T-helper 1 cell treated with Interleukin-12 subunit alpha and Interleukin-12 subunit beta and Interleukin-4 antibody, amounts not matched to agents 30 μg/mL and 1 μg/mL, for 36 hours (primary cell): ENCODE results near the gene HSPA1L.
"Not testable (repeated sequence)": the region's sequence is repeated elsewhere in the genome, so short reads cannot be mapped to it uniquely, and the experiment has no call there.

ENCODE experiments used
- H3K27ac Mint-ChIP-seq: one replicate; pipeline ENCODE4 v1.8.0; 2021; ENCODE audit warnings: mild to moderate bottlenecking, mixed read lengths
- H3K27me3 Mint-ChIP-seq: one replicate; pipeline ENCODE4 v1.8.0; 2021; ENCODE audit warnings: low read depth, mixed read lengths
- H3K36me3 Mint-ChIP-seq: one replicate; pipeline ENCODE4 v1.8.0; 2021; ENCODE audit warnings: low read depth, mixed read lengths
- H3K4me1 Mint-ChIP-seq: one replicate; pipeline ENCODE4 v1.8.0; 2021; ENCODE audit warnings: low read depth, mixed read lengths
- H3K4me3 Mint-ChIP-seq: one replicate; pipeline ENCODE4 v1.8.0; 2021; ENCODE audit warnings: mild to moderate bottlenecking, moderate library complexity, mixed read lengths
- H3K9me3 Mint-ChIP-seq: one replicate; pipeline ENCODE4 v1.8.0; 2021; ENCODE audit warnings: mixed read lengths

HSPA1L gene

DNA sequence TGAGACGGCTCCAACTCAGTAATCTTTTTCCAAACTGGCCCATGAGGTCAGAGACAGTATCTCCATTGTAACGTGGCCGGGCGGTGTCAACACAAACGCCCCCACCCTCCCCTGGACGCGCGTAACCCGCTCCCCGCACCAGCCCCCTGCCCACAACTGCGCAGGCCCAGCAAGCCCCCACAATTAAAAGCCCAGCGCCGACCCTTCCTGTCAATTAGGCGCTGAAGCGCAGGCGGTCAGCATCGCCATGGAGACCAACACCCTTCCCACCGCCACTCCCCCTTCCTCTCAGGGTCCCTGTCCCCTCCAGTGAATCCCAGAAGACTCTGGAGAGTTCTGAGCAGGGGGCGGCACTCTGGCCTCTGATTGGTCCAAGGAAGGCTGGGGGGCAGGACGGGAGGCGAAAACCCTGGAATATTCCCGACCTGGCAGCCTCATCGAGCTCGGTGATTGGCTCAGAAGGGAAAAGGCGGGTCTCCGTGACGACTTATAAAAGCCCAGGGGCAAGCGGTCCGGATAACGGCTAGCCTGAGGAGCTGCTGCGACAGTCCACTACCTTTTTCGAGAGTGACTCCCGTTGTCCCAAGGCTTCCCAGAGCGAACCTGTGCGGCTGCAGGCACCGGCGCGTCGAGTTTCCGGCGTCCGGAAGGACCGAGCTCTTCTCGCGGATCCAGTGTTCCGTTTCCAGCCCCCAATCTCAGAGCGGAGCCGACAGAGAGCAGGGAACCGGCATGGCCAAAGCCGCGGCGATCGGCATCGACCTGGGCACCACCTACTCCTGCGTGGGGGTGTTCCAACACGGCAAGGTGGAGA, at the start of gene HSPA1L, which contains the start of gene HSPA1A:
Gene HSPA1L, minus strand, starts transcription at position 259 of the 814 bp plus-strand sequence. CDS start 3,311 bp downstream, outside the sequence.
Gene HSPA1A, plus strand, starts transcription at position 519 of the 814 bp plus-strand sequence. Its CDS starts 214 bp downstream, at position 733.
- Mint-ChIP-seq H3K4me1 (peaks cover 38% of the 10 kb centered on the region), H3K9me3 (no peaks in the 10 kb centered on the region), H3K27me3 (no peaks in the 10 kb centered on the region), H3K36me3 (peaks cover 27% of the 10 kb centered on the region), H3K27ac (peak within 1 kb of the TSS; percentile 88), H3K4me3 (peak within 1 kb of the TSS; percentile 90)

GRCh38 chr6:31864818-31865204, 49.7 kb upstream of the HSPA1L start:
- no peaks in the 10 kb centered on the region for H3K27me3 Mint-ChIP-seq
- H3K4me3 Mint-ChIP-seq, result no peak overlapping the region
- H3K27ac Mint-ChIP-seq, result no peak overlapping the region
- H3K4me1 Mint-ChIP-seq, result peaks cover 20% of the 10 kb centered on the region
- no peaks in the 10 kb centered on the region for H3K9me3 Mint-ChIP-seq
- H3K36me3 Mint-ChIP-seq, result peaks cover 7% of the 10 kb centered on the region

DNA sequence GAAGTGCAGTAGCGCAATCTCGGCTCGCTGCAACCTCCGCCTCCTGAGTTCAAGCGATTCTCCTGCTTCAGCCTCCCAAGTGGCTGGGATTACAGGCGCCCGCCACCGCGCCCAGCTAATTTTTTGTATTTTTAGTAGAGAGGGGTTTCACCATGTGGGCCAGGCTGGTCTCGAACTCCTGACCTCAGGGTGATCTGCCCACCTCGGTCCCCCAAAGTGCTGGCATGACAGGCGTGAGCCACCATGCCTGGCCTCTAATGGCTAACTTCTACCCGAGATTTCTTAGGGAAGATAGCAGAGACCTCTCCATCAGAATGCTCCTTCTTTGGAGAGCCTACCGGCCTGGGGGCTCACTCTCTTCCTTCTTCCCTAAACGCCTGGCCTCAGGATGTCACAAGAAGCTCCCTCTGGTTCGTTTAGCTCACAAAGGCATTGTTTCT, 49.1 kb upstream of the HSPA1L start:
- not testable (repeated sequence) for H3K9me3 Mint-ChIP-seq, H3K27me3 Mint-ChIP-seq
- peaks cover 20% of the 10 kb centered on the region for H3K4me1 Mint-ChIP-seq
- H3K4me3 Mint-ChIP-seq, result peak overlapping the region; percentile 98
- H3K36me3 Mint-ChIP-seq, result peaks cover 12% of the 10 kb centered on the region
- H3K27ac Mint-ChIP-seq, result peak overlapping the region; percentile 91

- Mint-ChIP-seq H3K4me3 (peak within 1 kb of the TSS; percentile 98), H3K36me3 (peaks cover 14% of the 10 kb centered on the region), H3K4me1 (peaks cover 20% of the 10 kb centered on the region), H3K27ac (peak within 1 kb of the TSS; percentile 91), H3K9me3 (no peaks in the 10 kb centered on the region), H3K27me3 (no peaks in the 10 kb centered on the region)
Observed at GRCh38 chr6:31862344-31863235, 47.5 kb upstream of the HSPA1L start, which contains the start of gene NEU1. TSS of gene NEU1 (minus strand) at chr6:31862821. CDS start at chr6:31862776, 45 bp downstream.

DNA sequence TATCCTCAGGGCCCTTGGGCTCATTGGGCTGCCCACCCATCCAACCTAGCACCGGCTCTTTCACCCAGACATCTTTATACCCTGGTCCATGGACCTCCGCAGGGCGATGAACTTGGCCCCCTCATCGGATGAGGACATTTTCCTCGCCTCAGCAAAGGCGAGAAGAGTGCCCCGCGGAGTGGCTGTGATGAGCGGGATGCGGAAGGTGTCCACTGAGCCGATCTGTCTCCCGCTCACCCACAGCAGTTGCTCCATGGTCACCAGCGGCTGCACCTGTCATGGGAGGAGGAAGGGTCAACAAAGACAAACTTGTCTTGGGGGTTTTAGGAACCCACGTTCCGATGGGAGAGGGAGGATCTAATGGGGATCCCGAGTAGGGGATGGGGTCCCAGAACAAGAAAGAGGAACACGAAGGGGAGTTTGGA, 46.8 kb upstream of the HSPA1L start:
- peaks cover 18% of the 10 kb centered on the region for H3K36me3 Mint-ChIP-seq
- no peaks in the 10 kb centered on the region for H3K27me3 Mint-ChIP-seq
- H3K9me3 Mint-ChIP-seq, result no peaks in the 10 kb centered on the region
- H3K27ac Mint-ChIP-seq, result peak overlapping the region; percentile 91
- H3K4me1 Mint-ChIP-seq, result peaks cover 20% of the 10 kb centered on the region
- peak overlapping the region; percentile 98 for H3K4me3 Mint-ChIP-seq

DNA sequence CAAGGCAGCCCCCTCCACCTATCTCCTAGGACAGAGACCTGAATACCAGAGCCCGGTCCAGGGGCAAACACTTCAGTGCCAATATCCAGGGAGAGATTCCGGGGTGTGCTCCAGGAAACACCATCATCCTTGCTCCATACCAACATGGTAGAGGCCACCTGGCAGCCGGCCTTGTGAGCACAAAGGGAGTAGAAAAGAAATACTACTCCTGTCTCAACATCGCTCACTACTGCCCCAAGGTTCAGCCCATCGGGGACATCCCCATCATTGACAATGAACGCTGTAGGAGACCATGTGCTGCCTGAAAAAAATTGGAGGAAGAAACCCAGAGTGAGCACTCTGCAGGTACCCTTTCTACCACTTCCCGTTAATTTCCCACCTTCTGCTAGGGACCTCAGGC, 46.1 kb upstream of the HSPA1L start:
- H3K27ac Mint-ChIP-seq, result peak overlapping the region; percentile 91
- H3K27me3 Mint-ChIP-seq, result no peaks in the 10 kb centered on the region
- peak overlapping the region; percentile 98 for H3K4me3 Mint-ChIP-seq
- H3K4me1 Mint-ChIP-seq, result peaks cover 20% of the 10 kb centered on the region
- peaks cover 20% of the 10 kb centered on the region for H3K36me3 Mint-ChIP-seq
- no peaks in the 10 kb centered on the region for H3K9me3 Mint-ChIP-seq

DNA sequence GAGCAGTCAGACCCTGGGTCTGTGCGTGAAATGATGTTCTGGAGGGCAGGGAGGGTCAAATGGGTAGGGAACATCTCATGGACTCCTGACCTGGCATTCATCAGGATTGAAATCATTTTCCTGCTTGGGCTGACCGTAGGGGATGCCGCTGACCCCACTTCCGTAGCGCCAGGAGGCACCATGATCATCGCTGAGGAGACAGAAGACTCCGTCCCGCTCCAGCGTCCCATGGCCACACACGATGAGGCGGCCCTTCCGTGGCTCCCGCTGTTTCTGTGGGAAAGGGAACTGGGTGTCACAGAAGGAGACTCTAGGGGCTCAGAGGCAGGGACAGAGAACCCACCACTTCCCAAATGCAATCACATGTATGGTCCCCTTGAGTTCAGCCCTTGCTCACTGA, 45.3 kb upstream of the HSPA1L start:
- H3K27me3 Mint-ChIP-seq, result no peaks in the 10 kb centered on the region
- H3K36me3 Mint-ChIP-seq, result peaks cover 20% of the 10 kb centered on the region
- no peaks in the 10 kb centered on the region for H3K9me3 Mint-ChIP-seq
- no peak overlapping the region for H3K4me3 Mint-ChIP-seq
- no peak overlapping the region for H3K27ac Mint-ChIP-seq
- H3K4me1 Mint-ChIP-seq, result peaks cover 20% of the 10 kb centered on the region

- H3K4me3 Mint-ChIP-seq, result no peak overlapping the region
- no peaks in the 10 kb centered on the region for H3K9me3 Mint-ChIP-seq
- H3K27ac Mint-ChIP-seq, result no peak overlapping the region
- peaks cover 20% of the 10 kb centered on the region for H3K4me1 Mint-ChIP-seq
- H3K27me3 Mint-ChIP-seq, result no peaks in the 10 kb centered on the region
- H3K36me3 Mint-ChIP-seq, result peaks cover 20% of the 10 kb centered on the region
Observed at GRCh38 chr6:31859923-31860322, 44.8 kb upstream of the HSPA1L start.

DNA sequence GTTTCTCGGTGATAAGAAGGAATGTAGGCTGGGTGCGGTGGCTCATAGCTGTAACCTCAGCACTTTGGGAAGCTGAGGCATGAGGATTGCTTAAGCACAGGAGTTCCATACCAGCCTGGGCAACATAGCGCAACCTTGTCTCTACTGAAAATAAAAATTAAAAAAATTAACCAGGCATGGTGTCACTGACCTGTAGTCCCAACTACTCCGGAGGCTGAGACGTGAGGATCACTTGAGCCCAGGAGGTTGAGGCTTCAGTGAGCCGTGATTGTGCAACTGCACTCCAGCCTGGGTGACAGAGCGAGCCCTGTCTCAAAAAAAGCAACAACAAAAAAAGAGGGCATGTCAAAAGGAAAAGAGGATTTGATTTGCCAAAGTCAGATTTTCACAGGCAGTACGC, 43.6 kb upstream of the HSPA1L start:
- peaks cover 20% of the 10 kb centered on the region for H3K36me3 Mint-ChIP-seq
- H3K27me3 Mint-ChIP-seq, result no peaks in the 10 kb centered on the region
- no peak overlapping the region for H3K4me3 Mint-ChIP-seq
- peaks cover 16% of the 10 kb centered on the region for H3K4me1 Mint-ChIP-seq
- no peak overlapping the region for H3K27ac Mint-ChIP-seq
- H3K9me3 Mint-ChIP-seq, result no peaks in the 10 kb centered on the region

DNA sequence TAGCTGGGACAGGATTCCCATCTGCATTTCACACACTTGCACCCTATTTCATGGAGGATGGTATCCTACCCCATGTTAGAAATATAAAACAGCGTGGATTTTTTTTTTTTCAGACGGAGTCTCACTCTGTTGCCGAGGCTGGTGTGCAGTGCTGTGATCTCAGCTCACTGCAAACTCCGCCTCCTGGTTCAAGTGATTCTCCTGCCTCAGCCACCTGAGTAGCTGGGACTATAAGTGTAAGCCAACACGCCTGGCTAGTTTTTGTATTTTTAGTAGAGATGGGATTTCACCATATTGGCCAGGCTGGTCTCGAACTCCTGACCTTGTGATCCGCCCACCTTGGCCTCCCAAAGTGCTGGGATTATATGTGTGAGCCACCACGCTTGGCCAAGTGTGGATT, 42.7 kb upstream of the HSPA1L start:
- H3K27ac Mint-ChIP-seq, H3K9me3 Mint-ChIP-seq, H3K27me3 Mint-ChIP-seq, H3K4me3 Mint-ChIP-seq: not testable (repeated sequence)
- Mint-ChIP-seq H3K36me3 (peaks cover 18% of the 10 kb centered on the region), H3K4me1 (peaks cover 12% of the 10 kb centered on the region)

DNA sequence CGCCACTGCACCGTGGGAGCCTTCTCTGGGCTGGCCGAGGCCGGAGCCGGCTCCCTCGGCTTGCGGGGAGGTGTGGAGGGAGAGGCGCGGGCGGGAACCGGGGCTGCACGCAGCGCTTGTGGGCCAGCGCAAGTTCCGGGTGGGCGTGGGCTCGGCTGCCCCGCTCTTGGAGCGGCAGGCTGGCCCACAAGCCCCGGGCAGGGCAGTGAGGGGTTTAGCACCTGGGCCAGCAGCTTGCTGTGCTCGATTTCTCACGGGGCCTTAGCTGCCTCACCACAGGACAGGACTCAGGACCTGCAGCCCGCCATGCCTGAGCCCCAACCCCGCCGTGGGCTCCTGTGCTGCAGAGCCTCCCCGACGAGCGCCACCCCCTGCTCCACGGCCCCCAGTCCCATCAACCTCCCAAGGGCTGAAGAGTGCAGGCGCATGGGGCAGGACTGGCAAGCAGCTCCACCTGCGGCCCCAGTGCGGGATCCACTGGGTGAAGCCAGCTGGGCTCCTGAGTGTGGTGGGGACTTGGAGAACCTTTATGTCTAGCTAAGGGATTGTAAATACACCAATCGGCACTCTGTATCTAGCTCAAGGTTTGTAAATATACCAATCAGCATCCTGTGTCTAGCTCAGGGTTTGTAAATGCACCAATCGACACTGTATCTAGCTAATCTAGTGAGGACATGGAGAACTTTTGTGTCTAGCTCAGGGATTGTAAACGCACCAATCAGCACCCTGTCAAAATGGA, 37.1 kb upstream of the HSPA1L start:
- H3K9me3 Mint-ChIP-seq, H3K36me3 Mint-ChIP-seq, H3K27me3 Mint-ChIP-seq, H3K4me3 Mint-ChIP-seq, H3K27ac Mint-ChIP-seq, H3K4me1 Mint-ChIP-seq: not testable (repeated sequence)

DNA sequence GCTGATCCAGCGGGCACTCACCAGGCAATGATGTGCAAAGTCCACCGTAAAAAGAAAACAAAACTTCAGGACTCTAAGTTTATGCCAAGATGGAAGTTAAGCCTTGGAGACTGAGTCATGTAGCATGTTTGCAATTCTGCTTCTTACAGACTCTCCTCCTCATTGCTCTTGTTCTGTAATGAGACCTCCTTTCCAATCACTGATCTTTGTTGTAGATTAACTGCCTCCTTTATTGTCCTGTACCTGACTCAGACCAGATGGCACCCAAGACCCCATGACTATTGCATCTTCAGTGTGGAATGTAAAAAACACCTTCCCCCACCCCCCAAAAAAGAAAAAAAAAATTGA, 36.4 kb upstream of the HSPA1L start:
- Mint-ChIP-seq H3K4me1 (no peaks in the 10 kb centered on the region), H3K27me3 (no peaks in the 10 kb centered on the region), H3K4me3 (no peak overlapping the region), H3K27ac (no peak overlapping the region), H3K36me3 (no peaks in the 10 kb centered on the region), H3K9me3 (no peaks in the 10 kb centered on the region)

GRCh38 chr6:31850765-31851484, 35.8 kb upstream of the HSPA1L start:
- Mint-ChIP-seq H3K4me3 (no peak overlapping the region), H3K9me3 (no peaks in the 10 kb centered on the region), H3K36me3 (no peaks in the 10 kb centered on the region), H3K27me3 (no peaks in the 10 kb centered on the region), H3K27ac (no peak overlapping the region), H3K4me1 (no peaks in the 10 kb centered on the region)
